Aorta (tissue), 5 donors: ENCODE results near the gene VKORC1. TPM values are rescaled to one million over a fixed set of nuclear protein-coding genes. Genes with fewer than 3 reads are reported as not detected.
A peak's percentile ranks its signal among the peaks of the same experiment; 100 is the strongest.
"Not testable (repeated sequence)": the region's sequence is repeated elsewhere in the genome, so short reads cannot be mapped to it uniquely, and the experiment has no call there.

Experiments used
- ATAC-seq: fragments of 200-7000 bp; cut with Tn5 transposase; one replicate; pipeline ENCODE4 v1.9.1; 2022; ENCODE audit warnings: moderate library complexity; ENCODE audit not compliant: low FRiP score
- DNase-seq, 2 donors: peaks; one replicate each; pipeline ENCODE4 v3.0.0-alpha.2; 2020
- H3K27ac ChIP-seq, 2 donors: one replicate each; pipeline ENCODE4 v1.5.1; 2013; ENCODE audit warnings: low read length in 2 of 2, mild to moderate bottlenecking in 2 of 2, moderate library complexity in 2 of 2, control low read depth in 1 of 2, inconsistent platforms in 1 of 2, low read depth in 1 of 2
- H3K27me3 ChIP-seq, 2 donors: one replicate each; pipeline ENCODE4 v1.6.1; 2013; ENCODE audit warnings: control low read depth in 1 of 2, low read length in 1 of 2, mild to moderate bottlenecking in 1 of 2, moderate library complexity in 1 of 2; ENCODE audit not compliant: insufficient read depth in 2 of 2, control insufficient read depth in 1 of 2
- H3K36me3 ChIP-seq, 2 donors: one replicate each; pipeline ENCODE4 v1.6.1; 2013; ENCODE audit warnings: control low read depth in 1 of 2, low read length in 1 of 2, mild to moderate bottlenecking in 1 of 2; ENCODE audit not compliant: insufficient read depth in 2 of 2, control insufficient read depth in 1 of 2
- H3K4me1 ChIP-seq, 2 donors: one replicate each; pipeline ENCODE4 v1.6.1; 2013; ENCODE audit warnings: low read length in 2 of 2, control low read depth in 1 of 2, mild to moderate bottlenecking in 1 of 2, moderate library complexity in 1 of 2; ENCODE audit not compliant: insufficient read depth in 2 of 2, control insufficient read depth in 1 of 2
- H3K4me3 ChIP-seq, 2 donors: one replicate each; pipeline ENCODE4 v1.5.1; 2013; ENCODE audit warnings: low read length in 2 of 2, control low read depth in 1 of 2, mild to moderate bottlenecking in 1 of 2
- H3K9me3 ChIP-seq: one replicate; pipeline ENCODE4 v1.6.1; 2013; ENCODE audit warnings: mild to moderate bottlenecking, low read length; ENCODE audit not compliant: control insufficient read depth
- WGBS, 2 donors: extraction: QIAGEN DNeasy Blood & Tissue Kit; methylation state at CpG; one replicate each; pipeline ENCODE4 v1.1.7; 2013; 5-methylcytosine and 5-hydroxymethylcytosine counted together
- intact Hi-C, 2 donors: fragments of 100-400 bp; cut with DNase I; formaldehyde crosslinking; loops; one replicate each; pipeline versions ENCODE4 v1.14.2 to v1.15.0; 2022
- polyA plus RNA-seq, 2 donors: library from polyadenylated mRNA; stranded (reverse); fragments of 200-250 nt; gene quantifications; one replicate each; pipeline ENCODE4 v1.2.3, GENCODE V29; 2013
- total RNA-seq, 2 donors: library from RNA; stranded (reverse); fragmentation: NEBNext Ultra II Directional; extraction: Animal tissue kit (Norgen Biotek cat#: 25700); gene quantifications; one replicate each; pipeline ENCODE4 v1.2.1, GENCODE V29; 2021
- donor health status: healthy with polysubstance abuse.
- donor health status: Bipolar disorder and iron deficiency.
- donor health status: DM: no; HTN: no; CAD: no.
- donor health status: DM: no; HTN: no; CAD: no.
- donor health status: DM: yes; HTN: yes; CAD: no.

The VKORC1 gene
- total and polyA plus RNA-seq, 4 donors, result 75.7 to 206 (median 126) TPM

- WGBS, 2 donors, result 10 to 12% methylated on average over 31 to 33 of the region's 33 CpGs
These were observed 11.1 kb upstream of the VKORC1 start for GRCh38 chr16:31105677-31106213.

GRCh38 chr16:31100876-31101641, 6.5 kb upstream of the VKORC1 start:
- DNase-seq, intact Hi-C loops, H3K4me1 ChIP-seq, H3K4me3 ChIP-seq, H3K9me3 ChIP-seq, H3K36me3 ChIP-seq, ATAC-seq, H3K27me3 ChIP-seq, H3K27ac ChIP-seq: not testable (repeated sequence)
- 81% methylated on average over 12 to 13 of the region's 13 CpGs for WGBS, 2 donors

More at GRCh38 chr16:31105677-31106213, 11.1 kb upstream of the VKORC1 start:
- H3K27ac ChIP-seq, result no peak overlapping the region
- no peaks in the 10 kb centered on the region for H3K9me3 ChIP-seq
- intact Hi-C loops, result loop anchor here in 1 of 2 donors (5.0 kb wide), 1 partner anchor 37 kb away; no protein-coding TSS in a partner anchor
- no peaks in the 10 kb centered on the region for H3K4me1 ChIP-seq
- peak; percentile 91 to 95 for DNase-seq
- no peaks in the 10 kb centered on the region for H3K36me3 ChIP-seq
- peak; percentile 90 for ATAC-seq
- H3K27me3 ChIP-seq, result no peaks in the 10 kb centered on the region
- H3K4me3 ChIP-seq, result no peak overlapping the region

- ATAC-seq (no peak), DNase-seq (no peak)
- 47 to 50% methylated on average over 4 of the region's 4 CpGs for WGBS, 2 donors
- no peak overlapping the region for H3K27ac ChIP-seq
- H3K4me3 ChIP-seq, result no peak overlapping the region
- no peaks in the 10 kb centered on the region for H3K36me3 ChIP-seq
- H3K27me3 ChIP-seq, result no peaks in the 10 kb centered on the region
- intact Hi-C loops, result no loop called here
- no peaks in the 10 kb centered on the region for H3K4me1 ChIP-seq
- H3K9me3 ChIP-seq, result no peaks in the 10 kb centered on the region
These were observed 5.5 kb upstream of the VKORC1 start for GRCh38 chr16:31099860-31100638.

GRCh38 chr16:31094088-31094423, 541 bp downstream of the VKORC1 start:
- WGBS, 2 donors, result 0% methylated on average over 20 of the region's 20 CpGs
- Histone ChIP-seq H3K4me1 (no peaks in the 10 kb centered on the region), H3K9me3 (no peaks in the 10 kb centered on the region), H3K27ac (peak overlapping the region in 1 of 2 donors; percentile 69), H3K36me3 (no peaks in the 10 kb centered on the region), H3K27me3 (no peaks in the 10 kb centered on the region), H3K4me3 (peak overlapping the region; percentile 58 to 78)
- intact Hi-C loops, result loop anchor here in 1 of 2 donors (1.0 to 5.0 kb wide), 2 partner anchors 48 to 107 kb away; partner anchors contain the start of gene HSD3B7
- peak; percentile 62 for ATAC-seq
- peak; percentile 63 to 75 for DNase-seq

- WGBS, 2 donors, result 32 to 36% methylated on average over 17 of the region's 17 CpGs
- intact Hi-C loops, result loop anchor here in 1 of 2 donors (5.0 kb wide), 1 partner anchor 106 kb away; the partner anchor contains the start of gene HSD3B7
- Histone ChIP-seq H3K36me3 (no peaks in the 10 kb centered on the region), H3K4me3 (no peak overlapping the region), H3K4me1 (no peaks in the 10 kb centered on the region), H3K27ac (no peak overlapping the region), H3K27me3 (no peaks in the 10 kb centered on the region), H3K9me3 (no peaks in the 10 kb centered on the region)
- no peak for DNase-seq
- no peak for ATAC-seq
These were observed 1.4 kb downstream of the VKORC1 start for GRCh38 chr16:31093132-31093703.

- Histone ChIP-seq H3K9me3 (no peaks in the 10 kb centered on the region), H3K36me3 (no peaks in the 10 kb centered on the region), H3K27me3 (no peaks in the 10 kb centered on the region), H3K27ac (no peak overlapping the region), H3K4me1 (no peaks in the 10 kb centered on the region), H3K4me3 (no peak overlapping the region)
- intact Hi-C loops, result loop anchor here in 1 of 2 donors (5.0 kb wide), 1 partner anchor 105 kb away; the partner anchor contains the start of gene HSD3B7
- no peak for ATAC-seq
- 90 to 93% methylated on average over 5 of the region's 5 CpGs for WGBS, 2 donors
- DNase-seq, result no peak
These were observed 2.3 kb downstream of the VKORC1 start for GRCh38 chr16:31092330-31092729.

- intact Hi-C loops, result loop anchor here in 1 of 2 donors (5.0 kb wide), 1 partner anchor 103 kb away; the partner anchor contains the start of gene HSD3B7
- H3K4me1 ChIP-seq, result no peaks in the 10 kb centered on the region
- DNase-seq (no peak), ATAC-seq (no peak)
- H3K4me3 ChIP-seq, result no peak overlapping the region
- no peak overlapping the region for H3K27ac ChIP-seq
- 83 to 90% methylated on average over 2 of the region's 2 CpGs for WGBS, 2 donors
- no peaks in the 10 kb centered on the region for H3K9me3 ChIP-seq
- no peaks in the 10 kb centered on the region for H3K27me3 ChIP-seq
- H3K36me3 ChIP-seq, result no peaks in the 10 kb centered on the region
These were observed 4.1 kb downstream of the VKORC1 start for GRCh38 chr16:31090540-31090939.

- Histone ChIP-seq H3K9me3 (no peaks in the 10 kb centered on the region), H3K27me3 (no peaks in the 10 kb centered on the region), H3K27ac (no peak overlapping the region), H3K36me3 (no peaks in the 10 kb centered on the region), H3K4me3 (no peak overlapping the region), H3K4me1 (no peaks in the 10 kb centered on the region)
- ATAC-seq, result no peak
- no peak for DNase-seq
- WGBS, 2 donors, result 94 to 97% methylated on average over 8 of the region's 8 CpGs
- intact Hi-C loops, result no loop called here
These were observed 5.4 kb downstream of the VKORC1 start for GRCh38 chr16:31089199-31089598.
